Skin of body (tissue), 2 donors: ENCODE results near the gene EVA1B. TPM values are rescaled to one million over a fixed set of nuclear protein-coding genes. Genes with fewer than 3 reads are reported as not detected.

ENCODE experiments used
- DNase-seq: peaks from one replicate; lab custom pipeline; 2025; lab: John Stamatoyannopoulos, UW
- total RNA-seq: library from RNA; depleted of rRNA; stranded (reverse); fragments of >200 nt; gene quantifications from one replicate; pipeline ENCODE4 v1.2.3, GENCODE V29; 2014

Gene EVA1B
- total RNA-seq, 1 donor from 2014 or later = 26.4 TPM

- no peak for DNase-seq
Measured at GRCh38 chr1:36320767-36321118, 2.7 kb downstream of the EVA1B start.

DNA sequence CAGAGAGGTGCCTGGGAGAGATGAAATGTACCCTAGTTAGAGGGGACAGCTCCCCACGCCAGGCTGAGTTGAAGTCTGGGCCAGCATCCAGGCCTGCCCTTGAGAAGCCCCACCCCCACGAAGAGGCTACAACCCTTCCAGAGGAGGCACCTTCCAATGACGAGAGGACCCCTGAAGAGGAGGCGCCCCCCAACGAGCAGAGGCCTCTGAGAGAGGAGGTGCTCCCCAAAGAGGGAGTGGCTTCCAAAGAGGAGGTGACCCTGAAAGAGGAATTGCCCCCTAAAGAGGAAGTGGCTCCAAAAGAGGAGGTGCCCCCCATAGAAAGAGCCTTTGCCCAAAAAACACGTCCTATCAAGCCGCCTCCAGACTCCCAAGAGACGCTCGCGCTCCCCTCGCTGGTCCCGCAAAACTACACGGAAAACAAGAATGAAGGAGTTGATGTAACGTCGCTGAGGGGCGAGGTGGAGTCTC, 3.1 kb downstream of the EVA1B start:
- DNase-seq = no peak

GRCh38 chr1:36309397-36309796, 14.0 kb downstream of the EVA1B start:
- DNase-seq = no peak

GRCh38 chr1:36307601-36308330, 15.7 kb downstream of the EVA1B start:
- DNase-seq = no peak

DNA sequence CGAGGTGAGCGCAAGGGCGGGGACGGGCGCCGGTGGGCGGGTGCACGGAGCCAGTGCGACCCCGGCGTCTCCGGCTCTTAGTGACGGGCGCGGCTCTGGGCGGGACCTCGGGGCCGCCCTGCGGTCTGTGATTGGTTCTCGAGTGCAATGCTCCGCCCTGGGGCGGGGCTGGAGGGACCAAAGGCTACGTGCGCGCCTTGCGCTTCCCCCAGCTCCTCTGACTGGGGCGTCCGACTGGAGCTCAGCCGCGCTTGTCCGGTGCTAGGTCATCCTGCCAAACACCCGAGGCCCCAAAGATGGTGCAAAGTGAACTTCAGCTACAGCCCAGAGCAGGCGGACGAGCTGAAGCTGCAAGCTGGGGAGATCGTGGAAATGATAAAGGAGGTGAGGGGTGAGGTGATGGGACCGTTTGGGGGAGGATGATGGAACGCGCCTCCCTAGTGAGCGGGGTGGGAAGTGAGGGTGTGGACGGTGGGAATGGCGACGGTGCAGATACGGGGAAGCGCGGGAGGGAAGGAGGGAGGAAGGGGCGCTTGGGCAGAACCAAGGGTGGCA, 16.5 kb downstream of the EVA1B start:
- DNase-seq = peak; percentile 89

- no peak for DNase-seq
Measured at GRCh38 chr1:36306210-36306901, 17.1 kb downstream of the EVA1B start, which contains the start of gene SH3D21. SH3D21 (plus strand) TSS chr1:36306368; CDS start chr1:36306421, 53 bp downstream.

- DNase-seq = no peak
Measured at GRCh38 chr1:36305915-36306209, 17.6 kb downstream of the EVA1B start.

- no peak for DNase-seq
Measured at GRCh38 chr1:36304970-36305914, 18.2 kb downstream of the EVA1B start.

DNA sequence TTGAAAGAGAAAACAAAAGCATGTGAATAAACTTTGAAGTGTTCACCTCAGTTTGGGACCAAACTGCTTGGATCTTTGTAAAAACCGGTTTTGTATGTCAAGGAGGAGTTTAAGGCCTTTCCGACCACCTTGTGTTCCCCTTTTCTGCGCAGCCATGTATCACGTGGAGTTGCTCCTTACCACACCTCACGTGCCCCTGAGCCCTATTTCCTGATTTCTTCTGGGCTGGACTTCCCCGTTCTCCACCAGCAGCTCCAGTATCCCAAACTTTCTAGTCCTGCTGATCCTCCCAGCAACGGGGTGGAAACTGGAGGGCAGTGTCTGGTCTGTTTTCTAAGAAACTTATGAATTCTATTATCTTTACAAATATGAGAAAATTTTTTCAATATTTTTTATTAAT, 18.9 kb downstream of the EVA1B start:
- DNase-seq = no peak

DNA sequence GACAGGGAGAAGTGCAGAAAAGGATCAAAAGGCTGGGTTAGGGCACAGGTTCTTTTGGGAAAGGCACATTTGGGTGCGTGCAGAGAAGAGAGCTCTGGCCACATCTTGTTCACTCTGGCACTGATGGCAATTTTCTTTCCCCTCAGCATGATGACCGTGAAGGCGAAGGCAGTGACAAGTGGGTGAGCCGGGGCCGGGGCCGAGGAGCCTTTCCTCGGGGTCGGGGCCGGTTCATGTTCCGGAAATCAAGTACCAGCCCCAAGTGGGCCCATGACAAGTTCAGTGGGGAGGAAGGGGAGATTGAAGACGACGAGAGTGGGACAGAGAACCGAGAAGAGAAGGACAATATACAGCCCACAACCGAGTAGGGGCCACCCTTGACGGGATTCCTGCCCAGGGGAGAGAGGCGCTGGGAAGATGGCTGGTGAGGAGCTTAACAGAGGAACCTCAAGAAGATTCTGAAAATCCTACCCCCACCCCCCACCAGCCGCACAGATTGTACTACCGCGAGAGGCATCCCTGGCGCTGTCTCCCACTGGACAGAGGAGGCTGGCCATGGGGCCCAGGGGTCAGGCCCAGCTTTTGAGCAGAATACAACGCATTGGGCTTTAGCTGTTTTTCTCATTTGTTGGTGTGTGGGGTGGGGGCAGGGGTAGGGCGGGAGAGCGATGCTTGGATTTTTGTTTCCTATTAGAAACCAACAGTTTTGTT, 19.6 kb downstream of the EVA1B start:
- DNase-seq = no peak

- no peak for DNase-seq
Measured at GRCh38 chr1:36303244-36303643, 20.2 kb downstream of the EVA1B start.

DNA sequence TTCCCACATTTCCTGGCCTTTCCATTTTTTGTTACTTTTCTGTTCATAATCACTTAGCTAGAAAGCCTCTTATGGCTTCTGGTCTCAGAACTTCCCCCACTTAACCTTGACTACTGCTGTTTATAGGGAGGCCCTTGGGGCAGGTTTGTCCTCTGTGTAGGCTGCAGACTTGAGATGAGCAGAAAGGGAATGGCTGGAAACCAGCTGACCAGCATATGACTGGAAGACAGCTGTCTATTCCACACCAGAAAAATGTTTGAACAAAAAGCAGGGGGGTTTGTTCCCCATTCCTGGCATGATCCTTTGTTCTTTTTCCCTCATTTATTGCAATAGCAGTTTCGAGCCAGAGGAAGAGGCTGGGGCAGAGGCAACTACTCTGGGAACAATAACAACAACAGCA, 22.2 kb downstream of the EVA1B start:
- no peak for DNase-seq

GRCh38 chr1:36300526-36300925, 22.9 kb downstream of the EVA1B start:
- no peak for DNase-seq

DNA sequence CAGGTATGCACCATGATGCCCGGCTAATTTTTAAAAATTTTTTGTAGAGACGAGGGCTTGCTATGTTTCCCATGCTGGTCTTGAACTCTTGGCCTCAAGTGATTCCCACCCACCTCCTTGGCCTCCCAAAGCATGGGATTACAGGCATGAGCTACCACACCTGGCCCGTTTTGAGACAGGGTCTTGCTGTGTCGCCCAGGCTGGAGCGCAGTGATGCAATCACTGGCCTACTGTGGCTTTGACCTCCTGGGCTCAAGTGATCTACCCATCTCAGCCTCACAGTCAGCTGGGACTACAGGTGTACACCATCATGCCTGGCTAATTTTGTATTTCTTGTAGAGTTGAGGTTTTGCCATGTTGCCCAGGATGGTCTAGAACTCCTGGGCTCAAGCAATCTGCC, 24.8 kb downstream of the EVA1B start:
- DNase-seq = no peak

DNA sequence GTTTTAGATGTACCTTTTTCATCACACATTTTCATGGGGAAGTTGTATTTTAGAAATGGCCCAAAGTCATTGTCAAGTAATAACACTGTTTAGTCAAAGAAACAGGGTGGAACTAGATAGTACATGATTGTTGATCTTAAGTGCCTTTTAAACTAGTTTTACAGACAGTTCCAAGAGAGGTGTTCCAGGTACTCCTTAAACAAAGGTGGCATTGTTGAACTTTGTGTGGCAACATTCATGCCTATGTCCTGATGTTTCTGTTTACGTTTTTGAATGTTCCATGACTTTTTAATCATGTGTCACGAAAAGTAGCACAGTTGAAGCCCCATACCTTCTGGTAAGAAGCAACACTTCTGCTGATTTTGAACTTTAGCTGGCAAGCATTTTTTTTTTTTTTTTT, 26.4 kb downstream of the EVA1B start:
- DNase-seq = no peak

- no peak for DNase-seq
Measured at GRCh38 chr1:36295390-36295789, 28.1 kb downstream of the EVA1B start.

GRCh38 chr1:36287595-36287994, 35.9 kb downstream of the EVA1B start:
- DNase-seq = no peak

DNA sequence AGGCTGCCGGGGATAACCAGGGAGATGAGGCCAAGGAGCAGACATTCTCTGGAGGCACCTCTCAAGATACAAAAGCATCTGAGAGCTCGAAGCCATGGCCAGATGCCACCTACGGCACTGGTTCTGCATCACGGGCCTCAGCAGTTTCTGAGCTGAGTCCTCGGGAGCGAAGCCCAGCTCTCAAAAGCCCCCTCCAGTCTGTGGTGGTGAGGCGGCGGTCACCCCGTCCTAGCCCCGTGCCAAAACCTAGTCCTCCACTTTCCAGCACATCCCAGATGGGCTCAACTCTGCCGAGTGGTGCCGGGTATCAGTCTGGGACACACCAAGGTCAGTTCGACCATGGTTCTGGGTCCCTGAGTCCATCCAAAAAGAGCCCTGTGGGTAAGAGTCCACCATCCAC, 36.6 kb downstream of the EVA1B start:
- DNase-seq = no peak

DNA sequence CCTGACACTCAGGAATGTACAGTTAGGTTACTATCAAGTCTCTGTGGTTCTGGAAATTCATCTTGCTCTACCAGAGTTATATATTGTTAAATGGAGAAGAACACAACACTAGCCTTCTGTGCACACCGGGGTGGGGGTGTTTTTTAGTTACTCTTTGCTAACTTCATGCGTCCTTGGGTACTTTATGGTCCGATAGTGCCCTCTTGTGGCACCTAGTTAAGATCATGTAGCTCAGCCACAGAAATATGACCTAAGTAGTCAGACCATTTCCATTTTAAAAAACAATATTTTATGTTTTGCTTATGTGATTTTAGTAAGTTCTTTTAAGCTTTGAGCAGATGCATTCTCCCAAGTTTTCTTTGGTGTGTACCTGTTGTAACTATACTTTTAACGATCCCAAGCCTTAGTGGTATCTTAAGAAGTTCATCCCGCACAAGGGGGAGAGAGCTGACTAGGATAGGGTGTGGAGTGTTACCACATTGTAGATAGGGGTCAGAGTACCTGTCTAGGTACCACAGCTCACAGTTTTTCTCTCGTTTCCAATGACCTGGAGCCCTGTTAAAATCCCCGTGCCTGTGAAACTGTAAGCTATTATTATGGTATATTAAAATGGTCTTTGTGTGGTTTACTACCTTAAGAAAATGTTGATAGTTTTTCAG, 37.9 kb downstream of the EVA1B start:
- peak; percentile 46 for DNase-seq

DNA sequence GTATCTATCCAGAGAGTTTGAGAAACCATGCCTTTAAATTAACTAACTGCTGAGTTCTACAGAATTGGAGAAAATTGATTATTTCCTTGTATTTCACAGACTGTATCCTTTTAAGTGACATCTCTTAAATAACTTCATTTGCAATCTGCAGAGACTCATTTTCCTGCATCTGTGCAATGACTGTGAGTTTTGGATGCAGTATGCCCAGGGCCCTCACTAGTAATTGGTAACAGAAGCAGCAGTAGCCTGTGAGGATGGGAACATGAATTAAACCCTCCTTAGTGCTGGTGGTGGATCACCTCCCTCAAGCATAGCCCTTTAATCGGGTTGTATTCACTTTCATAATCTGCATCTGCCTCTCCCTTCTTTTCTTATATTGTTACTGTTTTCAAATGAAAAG, 38.9 kb downstream of the EVA1B start:
- no peak for DNase-seq

- no peak for DNase-seq
Measured at GRCh38 chr1:36284061-36284460, 39.4 kb downstream of the EVA1B start.
